GM12801 (cell line): ENCODE data around the gene MCCC1.

Source experiments
- TF ChIP-seq, protein P1 (sequence below): IDR thresholded peaks from one replicate; pipeline ENCODE4 v1.5.1; 2011; ENCODE audit warnings: control low read depth; ENCODE audit not compliant: insufficient read length; ENCODE audit errors: extremely low read depth

The MCCC1 gene

DNA sequence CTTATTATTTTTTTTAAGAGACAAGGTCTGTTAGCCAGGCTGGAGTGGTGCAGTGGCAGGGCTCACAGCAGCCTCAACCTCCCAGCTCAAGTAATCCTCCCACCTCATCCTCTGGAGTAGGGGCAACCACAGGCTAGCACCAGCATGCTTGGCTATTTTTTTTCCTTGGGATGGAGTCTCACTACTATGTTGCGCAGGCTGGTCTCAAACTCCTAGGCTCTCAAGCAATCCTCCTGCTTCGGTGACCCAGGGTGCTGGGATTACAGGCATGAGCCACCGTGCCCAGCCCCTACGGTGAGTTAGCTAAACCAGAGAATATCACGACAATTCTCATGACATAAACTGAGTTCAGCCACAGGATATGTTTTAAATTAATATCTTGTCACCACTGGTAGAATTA lies 120.9 kb downstream of the MCCC1 start:
- TF ChIP-seq, protein P1, sequence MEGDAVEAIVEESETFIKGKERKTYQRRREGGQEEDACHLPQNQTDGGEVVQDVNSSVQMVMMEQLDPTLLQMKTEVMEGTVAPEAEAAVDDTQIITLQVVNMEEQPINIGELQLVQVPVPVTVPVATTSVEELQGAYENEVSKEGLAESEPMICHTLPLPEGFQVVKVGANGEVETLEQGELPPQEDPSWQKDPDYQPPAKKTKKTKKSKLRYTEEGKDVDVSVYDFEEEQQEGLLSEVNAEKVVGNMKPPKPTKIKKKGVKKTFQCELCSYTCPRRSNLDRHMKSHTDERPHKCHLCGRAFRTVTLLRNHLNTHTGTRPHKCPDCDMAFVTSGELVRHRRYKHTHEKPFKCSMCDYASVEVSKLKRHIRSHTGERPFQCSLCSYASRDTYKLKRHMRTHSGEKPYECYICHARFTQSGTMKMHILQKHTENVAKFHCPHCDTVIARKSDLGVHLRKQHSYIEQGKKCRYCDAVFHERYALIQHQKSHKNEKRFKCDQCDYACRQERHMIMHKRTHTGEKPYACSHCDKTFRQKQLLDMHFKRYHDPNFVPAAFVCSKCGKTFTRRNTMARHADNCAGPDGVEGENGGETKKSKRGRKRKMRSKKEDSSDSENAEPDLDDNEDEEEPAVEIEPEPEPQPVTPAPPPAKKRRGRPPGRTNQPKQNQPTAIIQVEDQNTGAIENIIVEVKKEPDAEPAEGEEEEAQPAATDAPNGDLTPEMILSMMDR = no peak

DNA sequence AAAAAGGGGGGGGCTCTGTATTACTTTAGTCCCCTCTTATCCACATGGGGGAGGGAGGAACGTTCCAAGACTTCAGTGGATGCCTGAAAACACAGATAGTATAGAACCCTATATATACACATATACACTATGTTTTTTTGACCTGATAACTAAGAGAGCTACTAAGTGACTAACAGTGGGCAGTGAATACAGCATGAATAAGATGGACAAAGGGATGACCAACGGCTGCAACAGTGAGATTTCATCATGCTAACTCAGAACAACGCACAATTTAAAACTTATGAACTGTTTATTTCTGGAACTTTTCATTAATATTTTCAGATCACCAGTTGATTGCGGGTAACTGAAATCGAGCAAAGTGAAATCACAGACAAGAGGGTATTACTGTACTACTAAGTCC lies 126.2 kb downstream of the MCCC1 start:
- TF ChIP-seq, protein P1 = no peak

DNA sequence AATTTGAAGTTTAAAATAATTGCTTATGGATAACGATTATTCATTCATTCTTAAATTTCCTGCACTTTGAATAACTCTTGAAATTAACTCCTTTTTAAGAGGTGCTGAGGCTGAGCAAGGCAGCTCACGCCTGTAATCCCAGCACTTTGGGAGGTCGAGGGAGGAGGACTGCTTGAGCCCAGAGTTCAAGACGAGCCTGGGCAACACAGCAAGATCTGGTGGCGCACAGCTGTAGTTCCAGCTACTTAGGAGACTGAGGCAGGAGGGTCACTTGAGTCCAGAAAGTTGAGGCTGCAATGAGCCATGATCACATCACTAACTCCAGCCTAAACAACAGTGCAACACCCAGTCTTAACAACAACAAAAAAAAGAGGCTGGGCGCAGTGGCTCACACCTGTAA lies 126.9 kb downstream of the MCCC1 start:
- TF ChIP-seq, protein P1 = no peak

DNA sequence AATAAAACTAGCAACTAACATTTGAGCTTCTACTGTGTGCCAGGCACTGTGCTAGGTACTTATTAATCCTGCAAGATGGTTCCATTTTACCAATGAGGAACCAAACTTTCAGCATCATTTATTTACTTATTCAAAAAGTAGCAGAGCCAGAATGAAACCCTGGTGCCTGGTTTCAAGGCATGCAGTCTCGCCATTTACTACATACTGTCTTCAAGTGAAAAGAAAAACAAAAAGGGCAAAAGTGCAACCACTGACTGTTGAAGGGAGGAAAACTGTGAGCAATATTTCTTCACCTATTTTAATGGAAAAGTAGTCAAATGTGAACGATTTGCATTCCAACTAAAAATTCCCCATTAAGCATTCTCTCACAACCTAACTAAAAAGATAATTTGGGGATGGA lies 127.7 kb downstream of the MCCC1 start:
- TF ChIP-seq, protein P1 = no peak

DNA sequence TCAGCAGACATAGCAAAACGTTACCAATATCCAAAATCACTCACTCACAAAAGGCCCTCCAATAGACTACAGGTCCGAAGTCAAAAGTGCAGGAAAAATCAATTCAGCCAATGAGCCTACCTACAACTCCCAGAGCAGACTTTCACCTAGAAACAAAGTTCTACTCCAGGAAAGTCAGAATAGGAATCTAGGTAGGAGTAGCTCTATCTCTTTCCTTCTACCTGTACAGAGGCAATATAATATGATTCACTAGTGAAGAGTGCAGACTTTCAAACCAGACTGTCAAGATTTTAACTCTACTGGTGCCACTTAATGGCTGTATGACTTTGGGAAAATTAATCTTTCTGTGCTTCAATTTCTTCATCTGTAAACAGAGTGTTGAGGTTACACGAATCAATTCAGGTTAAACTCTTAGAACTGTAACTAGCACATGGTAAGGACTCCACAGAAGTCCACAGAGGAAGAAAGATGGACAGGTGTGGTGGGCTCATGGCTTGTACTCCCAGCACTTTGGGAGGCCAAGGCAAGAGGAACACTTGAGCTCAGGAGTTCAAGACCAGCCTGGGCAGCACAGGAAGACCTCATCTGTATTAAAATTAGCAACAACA lies 128.4 kb downstream of the MCCC1 start:
- TF ChIP-seq, protein P1 = no peak

DNA sequence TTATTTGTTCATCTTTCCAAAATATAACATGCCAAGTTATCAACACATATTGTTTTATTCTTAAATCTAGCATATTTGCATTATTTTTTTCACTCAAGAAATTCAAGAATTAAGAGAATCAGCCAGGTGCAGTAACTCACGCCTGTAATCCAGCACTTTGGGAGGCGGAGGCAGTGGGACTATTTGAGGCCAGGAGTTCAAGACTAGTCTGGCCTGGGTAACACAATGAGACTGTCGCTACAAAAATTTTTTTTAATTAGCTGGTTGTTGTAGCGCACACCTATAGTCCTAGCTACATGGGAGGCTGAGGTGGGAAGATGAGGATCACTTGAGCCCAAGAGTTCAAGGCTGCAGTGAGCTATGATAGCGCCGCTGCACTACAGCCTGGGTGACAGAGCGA lies 129.4 kb downstream of the MCCC1 start:
- TF ChIP-seq, protein P1 = no peak

DNA sequence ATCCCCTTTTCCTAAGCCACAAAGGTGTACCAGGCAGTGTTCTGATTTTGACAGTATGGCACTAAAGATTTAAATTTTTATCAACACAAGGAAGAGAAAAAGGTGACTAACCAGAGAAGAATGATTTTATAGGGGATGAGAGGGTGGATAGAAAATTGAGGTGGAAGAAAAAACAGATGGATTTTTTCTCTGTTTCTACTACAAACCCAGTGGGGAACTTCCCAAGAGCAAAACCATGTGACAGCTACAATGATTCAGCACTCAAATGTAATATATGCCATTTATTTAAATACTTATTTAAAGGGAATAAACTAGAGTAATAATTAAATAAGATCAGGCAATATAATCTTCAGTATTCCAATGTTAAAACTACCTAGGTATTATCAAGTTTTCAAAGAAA lies 130.0 kb downstream of the MCCC1 start:
- TF ChIP-seq, protein P1 = no peak
